GM21737 (cell line): ENCODE data around the gene IRAG1.

Experiments
- ATAC-seq: cut with Tn5 transposase; IDR thresholded peaks from one replicate; pipeline ENCODE4 v1.9.1; 2021; ENCODE audit warnings: mild to moderate bottlenecking, moderate library complexity; ENCODE audit not compliant: unreplicated experiment

IRAG1 gene

DNA sequence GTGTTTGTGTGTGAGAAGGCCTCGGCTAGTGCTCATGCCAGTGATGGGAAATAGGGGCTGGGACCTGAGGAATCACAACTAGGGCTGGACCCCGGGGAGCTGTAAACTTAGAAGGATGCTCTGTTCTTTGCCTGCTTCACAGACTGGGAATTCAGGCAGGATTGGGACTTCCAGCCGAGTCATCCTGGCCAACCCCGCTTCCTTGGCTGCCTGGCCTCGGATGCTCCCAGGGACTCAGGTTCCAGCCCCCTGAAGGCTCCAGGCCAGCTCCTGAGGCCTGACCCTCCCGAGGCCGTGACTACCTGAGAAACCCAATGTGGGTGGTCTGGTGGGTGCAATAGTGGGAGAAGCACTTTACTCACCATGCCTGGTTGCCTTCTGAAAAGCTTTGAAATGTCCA lies 44.7 kb downstream of the IRAG1 start:
- ATAC-seq = no peak

DNA sequence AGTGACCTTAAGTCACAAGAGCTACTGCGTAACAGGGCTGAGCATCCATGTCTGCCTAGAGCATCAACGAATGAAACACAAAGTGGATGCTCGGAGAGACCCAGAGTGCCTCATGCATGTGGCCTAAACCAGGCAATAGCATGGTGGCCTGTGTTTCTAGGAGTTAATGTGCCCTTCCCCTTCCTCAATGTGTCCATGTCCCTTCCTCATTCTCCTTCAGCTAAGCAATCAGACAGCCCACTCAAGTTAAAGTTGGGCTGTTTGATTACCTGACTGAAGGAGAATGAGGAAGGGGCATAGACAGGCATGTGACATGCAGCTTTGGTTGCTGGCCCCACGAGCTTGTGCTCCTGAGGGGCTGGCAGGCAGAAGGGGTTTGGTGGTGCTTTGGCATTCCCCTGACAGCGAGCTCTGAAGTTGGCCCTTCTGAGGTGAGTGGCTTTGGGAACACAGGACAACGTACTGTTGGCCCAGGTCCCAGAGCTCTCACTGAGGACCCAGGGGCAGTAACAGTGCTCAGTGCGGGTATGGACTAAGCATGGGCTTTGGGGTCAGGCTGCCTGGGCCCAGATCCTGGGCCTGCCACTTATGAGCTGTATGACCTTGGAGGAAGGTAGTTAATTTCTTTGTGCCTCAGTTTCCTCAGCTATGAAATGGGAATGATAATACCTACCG lies 46.7 kb downstream of the IRAG1 start:
- no peak for ATAC-seq

DNA sequence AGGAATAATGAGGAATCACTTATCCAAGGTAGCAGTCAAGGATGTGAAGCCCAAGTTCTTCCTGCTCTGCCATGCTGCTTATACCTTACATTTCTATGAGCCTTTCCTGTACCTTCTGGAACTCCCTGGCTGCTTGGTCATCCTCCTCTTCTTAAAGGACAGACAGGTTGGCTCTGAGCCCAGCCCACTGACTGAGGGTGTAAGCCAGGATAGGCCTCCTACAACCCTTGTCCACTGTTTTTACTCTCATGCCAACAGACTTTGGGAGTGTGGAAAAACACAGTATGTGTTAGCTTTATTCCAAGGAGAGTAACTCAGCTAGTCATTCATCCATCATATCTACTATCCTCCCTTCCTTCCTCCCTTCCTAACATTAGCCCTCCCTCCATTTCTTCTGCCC lies 47.5 kb downstream of the IRAG1 start:
- ATAC-seq = no peak

DNA sequence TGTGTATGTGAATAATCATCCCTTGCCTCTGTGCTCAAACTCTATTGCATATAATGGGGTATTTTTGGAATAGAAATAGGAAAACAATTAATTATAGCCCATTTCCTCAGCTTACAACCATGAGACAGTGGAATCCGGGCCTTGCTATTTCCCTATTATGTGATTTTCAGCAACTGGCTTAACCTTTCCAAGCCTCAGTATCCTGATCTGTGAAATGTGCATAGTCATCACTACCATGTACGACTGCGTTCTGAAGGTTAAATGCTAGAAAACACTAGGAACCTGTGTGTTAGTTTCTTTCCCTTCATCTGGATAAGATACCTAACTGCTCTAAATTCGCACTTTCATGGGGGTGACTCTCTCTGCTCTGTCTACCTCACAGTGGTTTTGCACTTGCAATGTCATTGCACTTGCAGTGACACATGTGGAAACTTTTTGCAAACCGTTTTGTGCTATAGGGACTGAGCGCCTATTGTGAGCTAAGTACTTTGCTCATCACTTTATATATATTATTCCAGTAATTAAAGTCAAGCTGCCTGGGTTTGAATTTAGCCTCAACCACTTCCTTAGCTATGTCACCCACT lies 48.3 kb downstream of the IRAG1 start:
- ATAC-seq = no peak
